ENCODE data around the gene ATG101.

- TF ChIP-seq CTCF (IDR thresholded peaks at IDR 0.05) (no peak), POLR2AphosphoS5 (IDR thresholded peaks at IDR 0.05; ENCODE audit: low read depth, low read length) (no peak)
Measured at GRCh38 chr12:52097045-52097666, 27.4 kb downstream of the ATG101 start.

Measured in SK-N-SH (cell line).